DMS53 treated with DMSO at 0.1 percent for 48 hours (cell line): ENCODE measurements around the gene ZBTB20.
A peak's percentile ranks its signal among the peaks of the same experiment; 100 is the strongest.

Experiments used
- DNase-seq: peaks from one replicate; lab custom pipeline; 2025; ENCODE audit not compliant: unreplicated experiment; lab: John Stamatoyannopoulos, UW

ZBTB20 gene

DNA sequence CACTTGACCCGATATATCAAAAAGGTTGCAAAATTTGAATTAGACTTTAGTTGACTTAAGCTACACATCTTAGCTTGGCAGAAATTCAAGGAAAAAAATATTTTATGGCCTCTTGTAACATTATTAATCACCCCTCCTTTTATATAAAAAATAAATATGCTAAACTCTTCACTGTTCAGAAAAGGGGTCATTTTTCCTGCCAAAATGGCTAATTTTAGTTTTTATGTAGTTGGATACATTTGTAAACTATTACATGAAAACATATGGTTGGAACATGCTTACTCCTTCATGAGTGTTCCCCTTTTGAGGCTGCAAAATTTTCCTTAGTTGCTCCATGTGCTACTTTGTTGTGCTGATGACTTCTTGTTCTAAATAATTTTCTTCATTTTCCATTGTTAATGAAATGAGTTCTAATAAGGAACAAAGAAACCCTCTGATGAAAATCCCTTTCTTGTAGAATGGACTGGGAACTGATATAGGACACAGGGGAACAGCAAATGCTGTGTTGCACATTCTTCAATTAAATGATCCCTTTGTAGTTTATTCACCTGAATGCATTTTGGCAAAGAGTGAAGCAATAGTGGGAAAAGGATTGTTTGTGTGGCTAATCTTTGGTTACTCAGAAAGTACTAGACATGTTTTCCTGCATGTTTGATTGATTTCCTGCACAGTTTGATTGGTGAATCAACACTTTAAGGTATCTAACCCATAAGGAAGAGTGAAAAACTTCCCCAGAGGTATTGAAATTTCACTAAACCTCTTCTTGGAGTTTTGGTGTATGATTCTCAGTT is 503.9 kb downstream of the ZBTB20 start:
- DNase-seq: no peak

DNA sequence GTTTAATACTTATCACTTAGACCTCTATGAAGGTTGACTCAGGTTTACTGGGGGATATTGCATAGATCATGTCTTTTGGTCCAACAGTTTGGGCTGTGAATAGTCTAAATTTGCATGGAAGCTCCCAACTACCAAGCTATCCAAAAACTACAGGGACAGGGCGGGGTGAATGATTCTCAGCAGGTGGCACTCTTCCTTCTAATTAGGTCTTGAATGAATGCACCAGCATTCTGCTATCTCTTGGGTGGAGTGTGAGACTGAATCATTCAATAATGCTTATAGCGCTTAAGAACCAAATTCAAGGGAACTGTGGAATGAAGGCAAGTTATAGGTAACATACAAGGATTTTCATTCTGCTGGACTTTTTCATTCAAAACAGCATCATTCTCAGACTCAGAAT is 507.0 kb downstream of the ZBTB20 start:
- no peak for DNase-seq

DNA sequence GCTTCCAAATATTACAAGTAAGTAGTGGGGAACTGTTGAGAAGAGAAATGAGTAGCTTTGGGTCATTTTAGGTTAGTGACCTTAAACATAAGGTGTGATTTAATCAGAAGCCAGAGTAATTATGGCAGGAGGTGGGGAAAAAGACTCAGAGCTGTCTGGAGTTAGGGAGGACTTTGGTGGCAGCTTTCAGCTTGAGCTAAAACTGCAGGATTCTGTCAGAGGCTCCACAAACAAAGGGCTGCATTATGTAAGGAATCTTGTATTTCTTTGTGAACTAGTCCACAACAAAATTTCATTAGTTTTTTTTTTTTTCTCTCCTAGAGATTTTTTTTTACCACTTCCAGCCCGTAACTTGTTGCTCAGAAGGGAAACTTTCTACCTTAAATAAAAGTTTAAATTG is 507.9 kb downstream of the ZBTB20 start:
- no peak for DNase-seq

DNA sequence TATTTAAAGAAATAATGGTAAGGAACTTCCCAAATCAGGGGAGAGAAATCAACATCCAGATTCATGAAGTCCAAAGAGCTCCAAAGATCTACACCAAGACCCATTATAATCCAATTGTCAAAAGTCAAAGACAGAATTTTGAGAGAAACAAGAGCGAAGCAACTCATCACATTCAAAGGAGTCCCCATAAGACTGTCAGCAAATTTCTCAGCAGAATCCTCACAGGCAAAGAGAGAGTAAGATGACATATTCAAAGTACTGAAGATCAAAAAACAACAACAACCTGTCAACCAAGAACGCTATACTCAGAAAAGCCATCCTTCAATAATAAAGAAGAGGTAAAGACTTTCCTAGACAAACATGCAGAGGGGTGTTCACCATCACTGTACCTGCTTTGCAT is 511.2 kb downstream of the ZBTB20 start:
- DNase-seq: no peak

DNA sequence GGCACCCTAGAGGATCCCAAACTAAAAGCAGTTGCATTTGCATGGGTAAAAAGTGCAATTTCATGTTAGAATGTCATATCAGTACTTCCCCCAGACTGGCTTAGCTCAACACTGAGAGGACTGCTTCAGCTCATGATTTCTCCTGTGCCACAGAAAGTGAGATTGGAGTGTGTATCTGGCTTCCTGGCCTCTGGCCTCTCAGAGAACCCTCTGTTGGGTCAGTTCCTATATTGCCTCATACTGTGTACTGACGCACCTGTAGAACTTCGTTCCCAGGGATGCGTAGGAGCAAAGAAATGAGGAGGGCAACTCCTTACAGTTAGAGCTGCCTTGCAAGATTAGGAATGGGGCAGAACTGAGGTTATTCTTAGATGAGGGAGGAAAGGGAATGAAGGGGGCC is 512.5 kb downstream of the ZBTB20 start:
- DNase-seq: no peak

DNA sequence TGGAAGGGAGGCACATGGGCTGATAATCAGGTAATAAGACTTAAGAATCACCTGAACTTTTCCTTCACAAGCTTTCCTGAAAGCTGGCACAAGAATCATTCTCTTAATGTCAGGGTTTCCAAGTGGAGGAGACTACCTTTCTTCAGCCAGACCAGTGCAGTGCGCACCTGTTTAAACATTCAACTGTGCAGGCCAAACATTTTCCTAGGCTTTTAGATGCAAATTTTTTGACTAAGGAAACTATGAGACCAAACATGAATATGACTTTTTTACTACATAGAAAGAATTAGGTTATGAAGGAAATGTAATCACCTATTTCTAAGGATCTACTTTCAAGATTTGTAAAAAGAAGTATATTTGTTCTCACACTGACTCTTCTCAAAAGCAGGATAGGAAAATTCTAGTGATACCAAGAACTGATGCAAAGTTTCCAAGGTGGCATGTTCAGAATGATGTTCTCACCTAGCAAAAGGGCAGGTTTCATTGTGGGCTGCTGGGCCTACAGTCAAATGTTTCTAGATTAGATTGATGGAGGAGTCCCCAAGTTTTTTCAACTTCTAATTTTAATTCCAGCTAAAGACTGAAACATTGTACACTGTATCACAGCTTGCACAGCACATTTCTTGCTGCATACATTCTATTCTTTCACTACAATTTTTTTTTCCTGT is 514.2 kb downstream of the ZBTB20 start:
- DNase-seq: peak; percentile 5

DNA sequence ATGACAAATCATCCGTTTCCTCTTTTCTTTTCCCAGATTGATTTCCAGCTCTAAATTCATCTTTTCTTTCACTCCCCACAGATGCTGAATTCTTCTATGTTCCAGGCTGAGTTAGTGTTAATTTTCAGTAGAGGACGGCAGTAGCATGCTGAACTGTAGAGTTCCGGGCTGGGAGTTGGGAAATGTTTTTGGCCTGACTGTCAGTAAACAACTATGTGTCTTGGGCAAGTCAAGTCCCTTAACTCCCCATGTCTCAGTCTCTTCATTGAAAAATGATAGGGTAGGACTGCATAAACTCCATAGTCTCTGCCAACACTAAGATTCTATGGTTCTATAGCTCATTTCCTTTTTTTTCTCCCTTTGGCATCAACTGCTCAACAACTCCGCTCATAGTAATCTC is 519.3 kb downstream of the ZBTB20 start:
- no peak for DNase-seq

DNA sequence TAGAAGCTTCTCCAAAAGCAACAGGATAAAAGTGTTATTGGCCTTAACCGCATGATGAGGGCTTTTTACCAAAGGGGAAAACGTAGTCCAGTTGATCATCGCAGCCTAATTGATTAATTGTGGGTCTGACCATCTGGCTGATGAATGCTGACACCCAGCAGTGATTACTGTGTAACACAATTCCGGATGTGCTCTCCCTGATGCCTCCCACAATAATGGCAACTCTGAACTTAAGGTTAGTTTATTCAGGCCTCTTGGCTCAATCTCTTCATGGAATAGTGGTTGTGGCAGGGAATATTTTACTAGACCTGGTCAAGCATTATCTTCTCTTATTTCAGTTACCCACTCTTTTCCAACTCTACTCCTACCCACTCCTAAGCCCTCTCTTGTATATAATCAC is 520.3 kb downstream of the ZBTB20 start:
- no peak for DNase-seq

DNA sequence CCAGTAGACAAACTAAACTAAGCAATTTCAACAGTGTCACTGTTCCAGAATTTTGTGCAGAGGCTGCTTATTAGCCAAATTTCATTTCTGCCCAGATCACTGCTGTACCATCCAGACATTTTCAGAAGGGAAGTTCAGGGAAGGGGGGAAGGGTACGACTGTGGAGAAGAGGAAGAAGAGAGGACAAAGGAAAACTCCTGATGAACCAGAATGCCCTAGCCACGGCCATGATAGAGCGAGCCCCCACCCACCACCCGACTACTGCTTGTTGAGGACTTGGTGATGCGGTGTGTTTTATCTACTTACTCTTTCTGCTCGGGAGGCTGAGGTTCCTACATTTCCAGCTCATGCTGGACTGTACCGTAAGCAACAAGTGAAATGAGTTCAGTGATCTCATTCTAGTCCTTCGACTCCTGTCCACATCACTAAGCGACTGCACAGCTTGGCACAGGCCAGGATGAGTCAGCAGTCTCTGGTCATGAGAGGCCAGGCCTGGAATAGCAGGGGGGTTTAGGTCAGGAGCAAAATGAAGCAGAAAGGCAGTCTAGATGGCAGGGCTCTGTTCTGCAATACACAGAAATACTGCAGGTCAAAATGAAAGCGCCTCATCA is 522.4 kb downstream of the ZBTB20 start:
- peak; percentile 81 for DNase-seq

DNA sequence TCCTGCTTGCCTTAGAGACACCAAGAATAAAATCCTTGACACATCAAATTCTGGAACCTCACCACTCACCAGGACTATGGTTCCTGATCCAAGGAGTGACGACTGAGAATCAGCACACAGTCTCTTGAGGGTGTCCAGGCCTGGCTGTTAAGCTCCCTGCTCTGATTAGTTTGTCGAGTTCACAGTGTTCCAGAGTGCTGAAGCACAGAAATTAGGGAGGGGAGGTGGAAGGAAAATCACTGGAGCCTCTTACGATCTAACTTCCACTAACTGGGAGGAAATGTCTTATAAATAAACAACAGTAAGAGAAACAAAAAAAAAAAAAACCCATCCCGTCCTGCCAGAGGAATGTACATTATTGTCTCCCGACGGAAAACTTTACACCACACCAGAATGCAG is 523.0 kb downstream of the ZBTB20 start:
- peak; percentile 10 for DNase-seq

DNA sequence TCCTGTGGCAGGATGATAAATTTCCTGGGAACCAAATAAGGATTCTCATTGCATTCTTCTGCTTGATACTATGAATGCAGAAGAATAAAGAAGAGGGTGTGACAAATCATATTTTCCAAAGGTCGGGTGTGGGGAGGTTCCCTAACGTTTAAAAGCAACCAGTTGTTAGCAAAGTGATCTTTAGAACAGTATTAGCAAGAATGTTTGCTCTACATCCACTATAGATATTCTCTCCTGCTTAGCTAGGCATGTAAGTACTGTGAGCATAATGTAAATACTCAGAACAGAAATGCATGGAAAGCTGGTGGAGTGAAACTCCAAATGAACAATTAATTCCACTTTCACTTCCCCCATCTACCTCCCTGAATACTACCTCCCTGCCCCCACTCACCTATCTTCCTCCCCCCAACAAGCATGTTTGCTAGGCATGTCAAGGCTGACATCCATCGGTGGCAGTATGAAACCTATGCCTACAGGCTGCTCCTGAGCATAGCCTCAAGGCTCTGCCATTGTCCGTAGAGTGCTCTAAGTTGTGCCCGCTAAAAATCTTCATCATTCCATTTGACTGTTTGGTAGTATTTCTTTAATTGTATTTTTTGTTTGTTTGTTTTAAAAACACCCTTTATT is 523.6 kb downstream of the ZBTB20 start:
- no peak for DNase-seq

DNA sequence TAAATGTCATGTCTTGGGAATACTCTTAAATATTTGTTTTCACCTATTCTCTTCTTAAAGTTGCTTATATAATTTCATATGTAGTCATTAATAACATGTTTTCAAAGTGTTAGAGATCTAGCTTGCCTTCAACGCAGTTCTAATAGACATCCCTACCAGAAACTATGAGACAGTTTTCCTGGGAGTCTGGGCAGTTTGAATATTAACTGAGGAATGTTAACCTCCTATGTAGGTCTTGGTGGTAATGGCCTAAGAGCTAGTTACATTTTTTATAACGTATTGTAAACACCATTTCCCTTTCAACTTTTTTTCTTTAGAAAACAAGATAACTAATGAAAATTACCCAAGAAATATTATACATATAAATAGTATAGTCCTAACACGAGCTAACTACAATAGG is 525.1 kb downstream of the ZBTB20 start:
- DNase-seq: no peak

DNA sequence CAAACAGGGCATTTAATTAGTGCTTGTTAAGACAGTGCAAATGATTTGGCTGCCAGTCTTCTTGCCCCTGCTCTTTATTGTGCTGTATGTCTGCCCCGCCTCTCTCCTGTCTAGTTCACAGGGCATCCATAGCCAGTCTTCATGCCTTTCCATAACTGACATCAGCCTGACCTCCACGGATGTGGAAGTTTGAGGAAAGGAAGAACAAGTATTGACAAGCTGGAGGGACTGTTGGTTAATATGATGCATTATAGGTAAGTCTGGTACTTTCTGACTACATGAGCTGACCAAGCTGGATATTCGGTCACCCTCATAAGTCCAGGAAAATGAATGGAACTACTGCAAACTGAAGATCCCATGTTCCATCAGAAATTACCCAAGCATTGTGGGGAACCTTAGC is 527.3 kb downstream of the ZBTB20 start:
- no peak for DNase-seq

DNA sequence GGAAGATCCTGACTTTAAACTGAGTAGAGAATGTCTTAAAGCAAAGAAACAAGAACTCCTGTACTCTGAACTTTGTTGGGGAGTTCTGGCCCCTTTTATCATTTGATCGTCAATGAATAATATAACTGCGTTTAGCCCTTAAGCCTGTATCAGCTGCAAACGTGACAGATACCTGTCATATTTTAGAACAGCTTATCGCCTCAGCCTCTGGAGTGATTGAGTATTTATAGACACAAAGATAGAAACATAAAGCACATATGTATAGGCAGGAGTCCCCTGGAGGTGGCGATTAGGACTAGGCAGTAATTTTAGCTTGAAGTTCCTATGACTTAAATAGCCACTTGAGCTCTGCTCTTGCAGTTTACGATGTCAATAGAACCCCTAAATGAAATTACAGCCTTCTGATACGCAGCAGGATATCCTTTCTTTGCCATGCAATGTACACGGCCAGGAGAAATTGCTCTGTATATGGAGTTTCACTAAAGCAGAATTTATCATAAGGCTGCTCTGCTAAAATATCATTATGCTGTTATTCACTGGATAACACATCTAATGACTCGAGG is 531.5 kb downstream of the ZBTB20 start:
- no peak for DNase-seq

DNA sequence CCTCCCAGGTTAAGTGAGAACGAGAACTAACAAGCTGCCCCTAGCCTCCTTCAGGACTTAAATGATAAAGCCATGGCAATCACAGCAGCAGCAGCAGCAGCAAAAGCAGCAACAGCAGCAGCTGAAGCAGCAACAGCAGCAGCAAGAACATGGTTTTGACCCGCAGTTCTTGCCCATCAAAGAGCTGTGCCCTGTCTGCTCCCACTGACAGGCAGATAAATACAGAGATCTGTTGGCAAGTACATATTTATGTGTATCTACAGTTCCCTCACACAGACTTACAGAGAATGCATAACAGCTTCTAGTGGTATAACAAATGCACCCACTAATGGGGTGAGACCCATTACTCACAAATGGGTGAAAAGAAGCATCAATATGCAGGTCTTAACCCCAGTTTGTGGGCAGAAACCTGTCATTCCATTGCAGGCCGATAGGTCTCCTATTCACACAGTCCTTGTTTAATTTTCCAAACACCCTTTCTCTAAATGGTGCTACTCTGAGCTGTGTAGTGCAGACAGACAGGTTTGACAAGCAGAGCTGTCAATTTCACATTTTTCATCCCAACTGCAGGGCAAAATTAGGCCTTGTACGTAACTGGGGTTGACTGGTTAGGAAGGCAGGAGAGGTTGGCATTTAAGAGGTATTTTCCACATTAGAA is 537.0 kb downstream of the ZBTB20 start:
- no peak for DNase-seq

DNA sequence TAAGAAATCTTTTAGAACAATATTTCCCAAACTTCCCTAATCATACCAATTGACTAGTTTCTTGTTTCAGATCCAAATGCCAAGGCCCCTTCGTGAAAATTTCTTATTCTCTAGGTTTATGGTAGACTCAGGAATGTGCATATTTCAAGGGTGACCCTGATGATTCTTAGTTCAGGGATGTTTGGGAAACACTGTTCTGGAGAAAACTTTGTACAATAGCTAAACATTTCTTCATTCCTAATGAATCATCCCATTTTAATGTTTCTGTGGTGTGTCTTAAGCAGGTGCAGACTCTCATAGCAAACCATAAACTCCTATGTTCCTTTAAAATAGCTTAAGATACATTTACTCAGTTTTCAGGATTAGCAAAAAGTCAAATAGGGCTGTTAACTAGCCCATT is 538.8 kb downstream of the ZBTB20 start:
- no peak for DNase-seq

DNA sequence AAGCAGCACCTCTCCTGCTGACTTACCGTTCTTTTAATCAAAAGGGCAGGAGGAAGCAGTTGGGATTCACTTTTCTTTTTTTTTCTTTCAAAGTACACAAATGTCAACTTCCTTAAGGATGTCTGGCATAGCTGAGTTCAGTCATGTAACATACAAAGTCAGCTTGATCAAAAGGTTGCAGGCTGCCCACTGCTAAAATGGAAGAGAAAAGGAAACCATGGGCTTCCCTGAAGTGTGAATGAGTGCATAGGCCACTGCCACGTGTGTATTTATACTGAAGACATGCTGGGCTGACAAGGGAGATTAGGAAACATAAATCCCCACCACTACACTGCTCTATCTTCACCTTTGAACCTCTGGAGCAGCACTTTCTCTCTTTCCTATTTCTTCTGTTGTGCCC is 540.8 kb downstream of the ZBTB20 start:
- DNase-seq: no peak

DNA sequence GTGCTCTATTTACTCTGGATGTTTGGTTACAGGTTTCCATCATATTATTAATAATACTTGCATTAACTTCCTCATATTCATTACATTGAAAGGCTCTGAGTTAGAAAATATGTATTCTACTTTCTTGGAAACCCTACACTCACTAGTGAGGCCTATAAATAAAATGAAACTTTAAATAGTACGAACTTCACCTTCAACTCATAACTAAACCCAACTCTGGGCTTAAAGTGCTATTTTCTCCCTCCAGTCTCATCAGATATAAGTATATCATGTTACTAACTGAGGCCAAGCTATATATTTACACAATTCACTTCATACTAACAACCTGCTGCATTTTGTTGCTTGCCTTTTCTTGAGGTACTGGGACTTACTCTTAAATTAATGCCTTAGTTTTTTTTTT is 546.5 kb downstream of the ZBTB20 start:
- no peak for DNase-seq

DNA sequence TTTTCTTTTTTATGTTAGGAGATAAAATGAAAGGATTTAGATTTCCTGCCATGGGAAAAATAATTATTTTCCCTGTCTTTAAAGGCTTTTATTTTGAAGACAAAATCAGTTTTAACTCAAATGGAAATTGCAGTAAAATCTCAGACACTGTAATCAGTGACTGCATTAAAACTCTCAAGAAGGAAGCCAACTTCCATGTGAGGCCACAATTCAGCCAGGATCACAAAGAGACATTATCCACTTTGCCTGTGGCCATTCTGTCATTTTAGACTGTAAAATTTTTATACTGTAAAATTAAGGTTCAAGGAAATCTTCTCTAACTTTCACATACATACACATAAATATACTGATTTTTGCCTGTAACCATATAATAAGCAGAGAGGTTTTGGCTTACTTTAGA is 549.2 kb downstream of the ZBTB20 start:
- DNase-seq: no peak

DNA sequence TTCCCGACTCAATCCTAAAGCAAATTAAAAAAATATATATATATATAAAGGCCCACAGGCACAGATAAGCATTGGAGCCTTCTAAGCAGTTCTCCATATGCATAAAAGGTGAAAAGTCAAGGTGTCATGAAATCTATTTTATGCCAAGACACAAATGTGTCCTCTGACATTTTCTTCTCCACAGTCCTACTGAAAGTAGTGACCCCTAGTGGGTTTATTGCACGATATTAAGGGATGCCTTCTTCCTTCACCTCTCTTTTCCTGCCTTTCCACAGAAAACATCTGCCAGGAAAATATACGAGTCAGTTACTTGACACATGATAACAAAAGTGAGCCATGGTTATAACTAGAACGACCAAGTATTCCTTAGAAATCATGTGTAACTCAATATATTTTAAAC is 550.1 kb downstream of the ZBTB20 start:
- DNase-seq: no peak

DNA sequence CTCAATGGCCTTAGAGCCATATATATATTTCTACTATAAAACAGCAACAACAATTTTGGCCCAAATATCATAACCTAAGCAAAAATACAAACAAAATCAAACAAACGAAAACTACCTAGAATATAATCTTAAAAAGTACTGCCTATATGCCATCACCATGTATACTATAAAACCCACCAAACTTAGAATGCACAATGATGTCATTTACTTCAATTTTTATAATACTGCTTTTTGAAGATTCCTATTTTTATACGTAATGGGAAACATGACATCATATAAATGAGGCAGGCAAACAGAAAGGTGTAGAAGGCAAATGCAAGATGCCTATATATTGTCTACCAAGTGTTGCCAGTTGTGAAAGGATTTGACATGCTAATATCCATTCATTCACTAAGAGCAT is 550.9 kb downstream of the ZBTB20 start:
- DNase-seq: no peak
